ENCODE measurements around the gene LMF1.

LMF1 gene

DNA sequence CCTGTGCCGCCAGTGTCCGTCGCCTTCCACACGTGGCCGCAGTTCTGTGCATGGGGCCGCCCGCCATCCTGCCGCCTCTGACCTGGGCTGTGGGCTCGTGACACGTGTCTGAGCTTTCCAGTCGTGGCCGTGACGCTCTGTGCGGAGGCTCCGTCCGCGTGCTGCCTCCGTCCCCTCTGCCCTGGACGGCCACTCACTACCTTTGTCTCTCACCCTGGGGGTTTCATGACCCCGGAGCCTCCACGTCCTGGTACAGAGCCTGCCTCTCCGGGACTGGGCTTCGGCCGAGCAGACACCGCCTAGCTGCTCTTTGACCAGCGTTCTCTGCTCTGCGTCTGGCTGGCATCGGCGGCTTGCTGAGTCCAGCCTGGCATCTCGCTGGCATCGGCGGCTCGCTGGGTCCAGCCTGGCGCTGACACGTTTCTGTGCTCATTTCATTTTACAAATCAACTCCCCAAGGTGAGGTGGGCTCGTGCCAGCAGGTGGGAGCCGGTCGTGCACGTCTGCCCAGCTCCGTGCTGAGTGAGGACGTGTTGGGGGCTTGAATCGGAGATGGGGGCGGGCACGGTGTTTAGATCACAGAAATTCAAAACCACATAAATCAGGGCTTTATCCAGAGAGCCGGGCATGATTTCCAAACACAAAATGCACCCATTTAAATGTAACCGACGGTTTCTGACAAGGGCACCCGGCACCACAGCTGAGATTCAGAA, 126.0 kb downstream of the LMF1 start:
- H3K27me3 ChIP-seq (ENCODE audit: insufficient read depth, poor library complexity, severe bottlenecking) = no peaks in the 10 kb centered on the region
- H3K9me3 ChIP-seq (ENCODE audit: severe bottlenecking) = no peaks in the 10 kb centered on the region
- DNase-seq (ENCODE audit: low spot score) (peak; percentile 55), ATAC-seq (ENCODE audit: low read depth) (no peak)
- no peak for TF ChIP-seq CTCF (IDR thresholded peaks at IDR 0.05; ENCODE audit: poor library complexity, severe bottlenecking)
- H3K4me3 ChIP-seq (ENCODE audit: severe bottlenecking) = no peak overlapping the region
- H3K27ac ChIP-seq (ENCODE audit: poor library complexity, severe bottlenecking) = no peak overlapping the region
- H3K4me1 ChIP-seq (ENCODE audit: insufficient read depth, poor library complexity, severe bottlenecking) = no peaks in the 10 kb centered on the region
- H3K36me3 ChIP-seq (ENCODE audit: low read depth) = no peaks in the 10 kb centered on the region

GRCh38 chr16:843771-844170, 127.0 kb downstream of the LMF1 start:
- Histone ChIP-seq H3K4me3 (ENCODE audit: severe bottlenecking) (no peak overlapping the region), H3K27me3 (ENCODE audit: insufficient read depth, poor library complexity, severe bottlenecking) (no peaks in the 10 kb centered on the region), H3K4me1 (ENCODE audit: insufficient read depth, poor library complexity, severe bottlenecking) (no peaks in the 10 kb centered on the region), H3K27ac (ENCODE audit: poor library complexity, severe bottlenecking) (no peak overlapping the region), H3K36me3 (ENCODE audit: low read depth) (no peaks in the 10 kb centered on the region), H3K9me3 (ENCODE audit: severe bottlenecking) (no peaks in the 10 kb centered on the region)
- ATAC-seq (ENCODE audit: low read depth) (no peak), DNase-seq (ENCODE audit: low spot score) (peak; percentile 62)
- TF ChIP-seq CTCF (IDR thresholded peaks at IDR 0.05; ENCODE audit: poor library complexity, severe bottlenecking) = no peak

DNA sequence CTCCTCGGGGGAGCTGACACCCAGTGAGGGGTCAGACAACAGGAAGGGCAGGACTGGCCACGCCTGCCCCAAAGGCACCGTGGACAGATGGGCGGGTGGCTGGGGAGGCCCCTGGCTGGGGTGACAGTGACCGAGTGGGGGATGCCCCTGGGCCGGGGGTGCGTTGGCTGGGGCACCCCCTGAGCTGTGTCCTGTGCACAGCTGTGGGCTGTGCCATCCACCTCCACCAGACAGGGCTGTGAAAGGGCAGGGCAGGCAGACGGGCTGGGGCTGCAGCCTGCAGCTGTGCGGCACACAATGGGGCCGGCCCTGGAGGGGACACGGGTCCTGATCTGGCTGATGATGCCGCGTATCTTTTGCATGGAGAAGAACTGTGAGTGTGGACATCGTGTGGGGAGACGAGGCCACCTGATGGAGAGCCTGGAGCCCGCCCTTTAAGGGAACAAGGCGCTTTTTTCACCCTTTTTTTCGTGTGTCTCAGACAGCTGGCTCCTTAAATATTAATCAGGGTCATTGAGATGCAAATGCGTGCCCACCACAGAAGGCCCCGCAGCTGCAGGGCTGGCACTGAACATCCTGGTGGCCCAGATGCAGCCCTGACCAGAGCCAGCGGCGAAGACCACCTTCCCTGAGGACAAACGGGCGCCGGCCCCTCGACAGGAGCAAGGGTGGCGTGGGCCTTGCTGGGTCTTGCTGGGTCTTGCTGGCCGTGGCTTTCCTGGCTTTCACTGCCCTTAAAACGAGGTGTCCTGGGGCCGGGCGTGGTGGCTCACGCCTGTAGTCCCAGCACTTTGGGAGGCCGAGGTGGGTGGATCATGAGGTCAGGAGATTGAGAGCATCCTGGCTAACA, 127.8 kb downstream of the LMF1 start:
- no peaks in the 10 kb centered on the region for H3K4me1 ChIP-seq (ENCODE audit: insufficient read depth, poor library complexity, severe bottlenecking)
- no peak for DNase-seq (ENCODE audit: low spot score)
- no peaks in the 10 kb centered on the region for H3K27me3 ChIP-seq (ENCODE audit: insufficient read depth, poor library complexity, severe bottlenecking)
- no peak overlapping the region for H3K27ac ChIP-seq (ENCODE audit: poor library complexity, severe bottlenecking)
- H3K9me3 ChIP-seq (ENCODE audit: severe bottlenecking) = no peaks in the 10 kb centered on the region
- H3K36me3 ChIP-seq (ENCODE audit: low read depth) = no peaks in the 10 kb centered on the region
- ATAC-seq (ENCODE audit: low read depth) = no peak
- no peak overlapping the region for H3K4me3 ChIP-seq (ENCODE audit: severe bottlenecking)
- no peak for TF ChIP-seq CTCF (IDR thresholded peaks at IDR 0.05; ENCODE audit: poor library complexity, severe bottlenecking)

DNA sequence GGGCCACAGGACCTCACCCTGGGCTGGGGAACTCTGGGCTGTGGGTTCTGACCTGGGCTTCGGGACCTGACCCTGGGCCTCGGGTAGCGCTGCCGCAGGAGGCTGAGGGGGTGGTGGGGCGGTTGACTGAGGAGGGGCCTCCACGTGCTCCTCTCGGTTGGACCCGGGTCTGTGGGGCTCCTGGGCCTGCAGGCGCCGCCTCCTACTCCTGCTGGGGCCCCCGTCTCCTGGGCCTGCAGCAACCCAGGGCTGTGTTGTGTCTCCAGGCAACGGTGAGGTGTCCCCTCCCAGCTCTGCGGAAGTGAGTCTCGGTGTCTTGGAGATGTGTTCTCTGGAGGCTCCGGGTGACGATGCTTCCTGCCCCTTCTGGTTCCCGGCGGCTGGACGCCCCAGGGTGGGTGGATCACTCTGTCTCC, 128.7 kb downstream of the LMF1 start:
- DNase-seq (ENCODE audit: low spot score) (peak; percentile 65), ATAC-seq (ENCODE audit: low read depth) (peak; percentile 31; the same call in 2 of the 3 replicates)
- Histone ChIP-seq H3K4me1 (ENCODE audit: insufficient read depth, poor library complexity, severe bottlenecking) (no peaks in the 10 kb centered on the region), H3K27ac (ENCODE audit: poor library complexity, severe bottlenecking) (no peak overlapping the region), H3K9me3 (ENCODE audit: severe bottlenecking) (no peaks in the 10 kb centered on the region), H3K27me3 (ENCODE audit: insufficient read depth, poor library complexity, severe bottlenecking) (no peaks in the 10 kb centered on the region), H3K4me3 (ENCODE audit: severe bottlenecking) (no peak overlapping the region), H3K36me3 (ENCODE audit: low read depth) (no peaks in the 10 kb centered on the region)
- TF ChIP-seq CTCF (IDR thresholded peaks at IDR 0.05; ENCODE audit: poor library complexity, severe bottlenecking) = no peak

Data from RWPE2 (cell line).